GM18870 (cell line): ENCODE data around the gene MYO6.
"Not testable (repeated sequence)": the region's sequence is repeated elsewhere in the genome, so short reads cannot be mapped to it uniquely, and the experiment has no call there.

Experiments used
- ATAC-seq: cut with Tn5 transposase; IDR thresholded peaks from one replicate; pipeline ENCODE4 v1.9.1; 2021; ENCODE audit warnings: moderate library complexity; ENCODE audit not compliant: unreplicated experiment

MYO6 gene

GRCh38 chr6:75880305-75880704 is 131.3 kb downstream of the MYO6 start:
- no peak for ATAC-seq

- ATAC-seq: no peak
These were observed 133.7 kb downstream of the MYO6 start for GRCh38 chr6:75882734-75883133.

- ATAC-seq: no peak
These were observed 135.8 kb downstream of the MYO6 start for GRCh38 chr6:75884822-75885221.

- no peak for ATAC-seq
These were observed 143.3 kb downstream of the MYO6 start for GRCh38 chr6:75892384-75892783.

- ATAC-seq: peak; percentile 68
These were observed 144.2 kb downstream of the MYO6 start for GRCh38 chr6:75893058-75893775.

- ATAC-seq: no peak
These were observed 144.7 kb downstream of the MYO6 start for GRCh38 chr6:75893776-75894152.

GRCh38 chr6:75896526-75896925 is 147.5 kb downstream of the MYO6 start:
- ATAC-seq: no peak

GRCh38 chr6:75900216-75900615 is 151.2 kb downstream of the MYO6 start:
- ATAC-seq: not testable (repeated sequence)

- not testable (repeated sequence) for ATAC-seq
These were observed 156.1 kb downstream of the MYO6 start for GRCh38 chr6:75905129-75905528.

GRCh38 chr6:75906871-75907270 is 157.8 kb downstream of the MYO6 start:
- no peak for ATAC-seq

- no peak for ATAC-seq
These were observed 158.4 kb downstream of the MYO6 start for GRCh38 chr6:75907444-75907843.

- ATAC-seq: no peak
These were observed 164.0 kb downstream of the MYO6 start for GRCh38 chr6:75913040-75913439.

GRCh38 chr6:75922226-75922625 is 173.2 kb downstream of the MYO6 start:
- no peak for ATAC-seq

- ATAC-seq: no peak
These were observed 177.5 kb downstream of the MYO6 start for GRCh38 chr6:75926293-75927168.

- no peak for ATAC-seq
These were observed 182.1 kb downstream of the MYO6 start for GRCh38 chr6:75931011-75931680.

GRCh38 chr6:75932067-75932466 is 183.0 kb downstream of the MYO6 start:
- peak; percentile 38 for ATAC-seq

- no peak for ATAC-seq
These were observed 184.4 kb downstream of the MYO6 start for GRCh38 chr6:75933387-75933975.

- ATAC-seq: peak; percentile 69
These were observed 185.8 kb downstream of the MYO6 start for GRCh38 chr6:75934643-75935472.

GRCh38 chr6:75935473-75935793 is 186.4 kb downstream of the MYO6 start:
- ATAC-seq: peak; percentile 2

GRCh38 chr6:75936682-75937081 is 187.6 kb downstream of the MYO6 start:
- ATAC-seq: no peak

- ATAC-seq: no peak
These were observed 188.8 kb downstream of the MYO6 start for GRCh38 chr6:75937846-75938245.
